Renal pelvis (tissue), 4 donors: Measurements from ENCODE around the gene H6PD. TPM values are rescaled to one million over a fixed set of nuclear protein-coding genes. Genes with fewer than 3 reads are reported as not detected.

Experiments
- DNase-seq: peaks from one replicate; pipeline ENCODE4 v3.0.0-alpha.2; 2013
- polyA plus RNA-seq, 3 donors: library from polyadenylated mRNA; unstranded; fragments of 120-200 nt; gene quantifications; one replicate each; pipeline ENCODE4 v1.2.1, GENCODE V29; 2013; ENCODE audit not compliant: insufficient read length in 3 of 3

Gene H6PD
- polyA plus RNA-seq, 3 donors: 36.1 to 45.2 (median 39.3) TPM

- DNase-seq: no peak
Observed at GRCh38 chr1:9202240-9202870, 32.2 kb upstream of the H6PD start.

GRCh38 chr1:9203511-9203982 lies 31.0 kb upstream of the H6PD start:
- DNase-seq: no peak

GRCh38 chr1:9204156-9204720 lies 30.3 kb upstream of the H6PD start:
- no peak for DNase-seq

GRCh38 chr1:9207086-9207485 lies 27.5 kb upstream of the H6PD start:
- no peak for DNase-seq

- DNase-seq: no peak
Observed at GRCh38 chr1:9207715-9208114, 26.9 kb upstream of the H6PD start.

- no peak for DNase-seq
Observed at GRCh38 chr1:9211291-9211811, 23.2 kb upstream of the H6PD start.

- DNase-seq: no peak
Observed at GRCh38 chr1:9212735-9213134, 21.8 kb upstream of the H6PD start.

GRCh38 chr1:9213956-9214355 lies 20.6 kb upstream of the H6PD start:
- no peak for DNase-seq

- DNase-seq: no peak
Observed at GRCh38 chr1:9218917-9219316, 15.7 kb upstream of the H6PD start.

GRCh38 chr1:9222846-9223625 lies 11.5 kb upstream of the H6PD start:
- no peak for DNase-seq

GRCh38 chr1:9224664-9225410 lies 9.7 kb upstream of the H6PD start:
- no peak for DNase-seq

- no peak for DNase-seq
Observed at GRCh38 chr1:9225411-9225785, 9.2 kb upstream of the H6PD start.

- DNase-seq: no peak
Observed at GRCh38 chr1:9228609-9229008, 6.0 kb upstream of the H6PD start.

- no peak for DNase-seq
Observed at GRCh38 chr1:9229549-9229948, 5.0 kb upstream of the H6PD start.

GRCh38 chr1:9230869-9231533 lies 3.6 kb upstream of the H6PD start:
- no peak for DNase-seq

GRCh38 chr1:9231648-9232332 lies 2.8 kb upstream of the H6PD start:
- no peak for DNase-seq

GRCh38 chr1:9233241-9233941 lies 1.2 kb upstream of the H6PD start:
- DNase-seq: no peak

- no peak for DNase-seq
Observed at GRCh38 chr1:9233942-9234222, 692 bp upstream of the H6PD start.

GRCh38 chr1:9235096-9235459 lies 504 bp downstream of the H6PD start:
- no peak for DNase-seq

GRCh38 chr1:9235560-9235959 lies 986 bp downstream of the H6PD start:
- DNase-seq: no peak

- no peak for DNase-seq
Observed at GRCh38 chr1:9238134-9238533, 3.6 kb downstream of the H6PD start.
